RWPE1 (cell line): ENCODE data around the gene TENT4B.

Source experiments
- CTCF ChIA-PET: fragments of 350-600 bp; sonication (Branson Sonifier 250); formaldehyde crosslinking; extraction: SDS; loops from one replicate; lab custom pipeline; 2021; lab: Yijun Ruan, JAX
- POLR2A ChIA-PET: fragments of 400-600 bp; formaldehyde crosslinking; extraction: SDS; loops from one replicate; lab custom pipeline; 2020; ENCODE audit warnings: antibody characterized with exemption; ENCODE audit not compliant: low non-redundant PET; lab: Yijun Ruan, JAX
- DNase-seq: peaks from one replicate; pipeline ENCODE4 v3.0.0; 2012; ENCODE audit warnings: low spot score
- H3K27ac ChIP-seq: fragments of 450-650 bp; 2 replicates; pipeline ENCODE4 v1.5.1; 2017
- TF ChIP-seq, protein P1 (sequence below): fragments of 450-650 bp; conservative IDR thresholded peaks from 2 replicates; pipeline ENCODE4 v1.5.1; 2017; ENCODE audit warnings: low read depth, mild to moderate bottlenecking

Gene TENT4B

DNA sequence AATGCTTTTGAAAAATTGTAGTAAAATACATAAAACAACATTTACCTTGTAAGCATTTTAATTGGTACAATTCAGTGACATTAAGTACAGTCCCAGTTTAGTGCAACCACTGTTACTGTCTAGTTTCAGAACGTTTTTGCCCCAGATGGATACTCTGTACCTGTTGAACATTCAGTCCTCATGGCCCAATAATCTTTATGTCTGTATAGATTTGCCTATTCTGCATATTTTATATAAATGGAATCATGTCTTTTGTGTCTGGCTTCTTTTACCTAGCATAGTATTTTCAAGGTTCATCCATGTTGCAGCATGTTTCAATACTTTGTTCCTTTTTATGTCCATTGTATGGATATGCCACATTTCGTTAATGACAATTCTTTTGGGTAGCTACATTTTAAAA, 37.2 kb downstream of the TENT4B start:
- TF ChIP-seq, protein P1, sequence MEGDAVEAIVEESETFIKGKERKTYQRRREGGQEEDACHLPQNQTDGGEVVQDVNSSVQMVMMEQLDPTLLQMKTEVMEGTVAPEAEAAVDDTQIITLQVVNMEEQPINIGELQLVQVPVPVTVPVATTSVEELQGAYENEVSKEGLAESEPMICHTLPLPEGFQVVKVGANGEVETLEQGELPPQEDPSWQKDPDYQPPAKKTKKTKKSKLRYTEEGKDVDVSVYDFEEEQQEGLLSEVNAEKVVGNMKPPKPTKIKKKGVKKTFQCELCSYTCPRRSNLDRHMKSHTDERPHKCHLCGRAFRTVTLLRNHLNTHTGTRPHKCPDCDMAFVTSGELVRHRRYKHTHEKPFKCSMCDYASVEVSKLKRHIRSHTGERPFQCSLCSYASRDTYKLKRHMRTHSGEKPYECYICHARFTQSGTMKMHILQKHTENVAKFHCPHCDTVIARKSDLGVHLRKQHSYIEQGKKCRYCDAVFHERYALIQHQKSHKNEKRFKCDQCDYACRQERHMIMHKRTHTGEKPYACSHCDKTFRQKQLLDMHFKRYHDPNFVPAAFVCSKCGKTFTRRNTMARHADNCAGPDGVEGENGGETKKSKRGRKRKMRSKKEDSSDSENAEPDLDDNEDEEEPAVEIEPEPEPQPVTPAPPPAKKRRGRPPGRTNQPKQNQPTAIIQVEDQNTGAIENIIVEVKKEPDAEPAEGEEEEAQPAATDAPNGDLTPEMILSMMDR: no peak
- H3K27ac ChIP-seq: no peak overlapping the region
- POLR2A ChIA-PET: no interaction called here
- CTCF ChIA-PET: no interaction called here
- DNase-seq: no peak

- DNase-seq: no peak
- H3K27ac ChIP-seq: peak overlapping the region; percentile 72
- ChIA-PET CTCF (interaction anchor here (0.6 kb wide), 1 partner anchor 316 kb away, joined by 3 read pairs; no protein-coding TSS in a partner anchor), POLR2A (no interaction called here)
- TF ChIP-seq, protein P1: no peak
Measured at GRCh38 chr16:50192386-50193050, 39.4 kb downstream of the TENT4B start.

DNA sequence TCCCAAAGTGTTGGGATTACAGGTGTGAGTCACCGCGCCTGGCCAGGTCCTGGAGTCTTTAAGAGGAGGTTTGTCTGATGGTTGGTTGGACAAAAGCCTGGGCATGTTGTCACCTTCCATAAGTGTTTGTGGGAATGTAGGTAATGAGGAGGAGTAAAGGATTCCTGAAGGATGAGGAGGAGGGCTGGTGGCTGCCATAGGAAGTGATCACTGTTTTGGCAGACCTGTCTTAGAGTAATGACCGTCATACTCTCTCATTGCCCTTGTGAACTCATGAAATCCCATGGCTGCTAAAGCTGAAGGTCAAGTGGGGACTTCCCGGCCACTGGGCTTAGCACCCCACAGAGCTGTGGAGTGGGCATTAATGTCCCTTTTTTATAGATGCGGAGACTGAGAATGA, 40.5 kb downstream of the TENT4B start:
- ChIA-PET POLR2A (no interaction called here), CTCF (no interaction called here)
- TF ChIP-seq, protein P1: no peak
- peak overlapping the region; percentile 72 for H3K27ac ChIP-seq
- DNase-seq: peak; percentile 60

GRCh38 chr16:50195276-50195675, 42.2 kb downstream of the TENT4B start:
- ChIA-PET CTCF (interaction anchor here (0.5 to 0.6 kb wide), 2 partner anchors 28 to 320 kb away, joined by 3 read pairs; no protein-coding TSS in a partner anchor), POLR2A (no interaction called here)
- TF ChIP-seq, protein P1: no peak
- DNase-seq: peak; percentile 67
- peak overlapping the region; percentile 72; the same call in 1 of the 2 replicates for H3K27ac ChIP-seq

DNA sequence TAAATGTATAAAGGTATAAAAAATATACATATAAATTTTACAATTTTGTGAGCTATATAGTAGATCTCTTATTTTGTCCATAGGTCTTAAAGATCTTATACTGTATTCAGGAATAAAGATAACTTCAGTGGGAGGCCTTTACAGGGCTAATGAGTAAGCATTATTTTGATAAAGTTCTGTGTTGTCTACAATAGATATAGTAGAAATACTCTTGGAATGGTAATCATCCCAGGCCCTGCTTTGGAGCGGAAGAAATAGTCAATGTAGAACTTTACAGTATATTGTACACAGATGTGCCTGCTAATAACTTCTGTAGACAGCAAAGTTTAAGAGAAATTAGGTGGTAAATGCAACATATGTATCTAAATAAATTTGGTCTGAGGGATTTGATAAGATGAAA, 42.6 kb downstream of the TENT4B start:
- no peak overlapping the region for H3K27ac ChIP-seq
- no peak for DNase-seq
- CTCF ChIA-PET: interaction anchor here (0.5 to 0.8 kb wide), 3 partner anchors 15 to 321 kb away, joined by 3 read pairs; no protein-coding TSS in a partner anchor
- POLR2A ChIA-PET: no interaction called here
- TF ChIP-seq, protein P1: no peak

DNA sequence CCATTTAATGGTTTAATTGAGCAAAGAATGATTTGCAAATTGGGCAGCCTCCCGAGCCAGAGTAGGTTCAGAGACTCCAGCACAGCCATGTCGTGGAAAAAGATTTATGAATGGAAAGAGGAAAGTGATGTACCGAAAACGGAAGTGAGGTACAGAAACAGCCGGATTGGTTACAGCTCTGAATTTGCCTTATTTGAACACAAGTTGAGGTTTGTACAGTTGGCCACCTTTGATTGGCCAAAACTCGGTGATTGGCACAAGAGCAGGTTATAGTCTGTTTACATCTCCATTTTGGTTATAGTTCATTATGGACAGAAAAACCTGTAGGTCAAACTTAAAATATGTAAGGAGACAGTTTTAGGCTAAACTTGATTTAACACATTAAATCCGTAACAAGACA, 44.5 kb downstream of the TENT4B start:
- TF ChIP-seq, protein P1: no peak

More for the DNA sequence above, 44.5 kb downstream of the TENT4B start:
- peak overlapping the region; percentile 58; the same call in 1 of the 2 replicates for H3K27ac ChIP-seq
- no peak for DNase-seq
- ChIA-PET CTCF (interaction anchor here (0.6 to 0.7 kb wide), 3 partner anchors 130 to 172 kb away, joined by 3 to 4 read pairs (median 3); partner anchors contain the start of gene CNEP1R1), POLR2A (no interaction called here)
